ENCODE data around the gene PCDHGA10. TPM values are rescaled to one million over a fixed set of nuclear protein-coding genes. Genes with fewer than 3 reads are reported as not detected.
"Not testable (repeated sequence)": the region's sequence is repeated elsewhere in the genome, so short reads cannot be mapped to it uniquely, and the experiment has no call there.

PCDHGA10 gene
- total RNA-seq, 2 donors from 2014 or later, result 3.2 to 20.7 TPM

- peak; percentile 39 for TF ChIP-seq CTCF (conservative IDR thresholded peaks at IDR 0.05)
- Mint-ChIP-seq H3K36me3 (ENCODE audit: low read depth) (peaks cover 48% of the 10 kb centered on the region), H3K27me3 (ENCODE audit: insufficient read depth) (no peaks in the 10 kb centered on the region), H3K4me3 (peak within 1 kb of the TSS; percentile 26), H3K4me1 (no peaks in the 10 kb centered on the region), H3K9me3 (peaks cover 61% of the 10 kb centered on the region), H3K27ac (no peak within 1 kb of the TSS)
- Histone ChIP-seq H3K9ac (ENCODE audit: extremely low read depth, low read length, poor library complexity, severe bottlenecking) (no peak within 1 kb of the TSS), H3K9me3 (ENCODE audit: control insufficient read depth, low read length) (peaks cover 52% of the 10 kb centered on the region), H3K36me3 (ENCODE audit: control insufficient read depth, insufficient read depth, low read length) (no peaks in the 10 kb centered on the region), H3K4me3 (ENCODE audit: low read length) (no peak within 1 kb of the TSS), H3K4me1 (ENCODE audit: control insufficient read depth, insufficient read depth, low read length) (no peaks in the 10 kb centered on the region), H3K27ac (ENCODE audit: low read depth, low read length) (no peak within 1 kb of the TSS), H3K27me3 (ENCODE audit: control insufficient read depth, insufficient read depth, low read length, poor library complexity, severe bottlenecking) (no peaks in the 10 kb centered on the region)
- 93 to 96% methylated on average over 26 to 27 of the region's 27 CpGs for WGBS, 2 experiments (ENCODE audit: insufficient coverage in 1 of 2, insufficient read length in 1 of 2)
- no peak for DNase-seq
Measured at GRCh38 chr5:141373673-141374317, 39.0 kb upstream of the PCDHGA10 start, which contains the start of gene PCDHGA6. PCDHGA6 (plus strand) TSS chr5:141373891; CDS start chr5:141374084, 193 bp downstream.

GRCh38 chr5:141374627-141375026 is 38.2 kb upstream of the PCDHGA10 start:
- Mint-ChIP-seq H3K9me3 (peaks cover 60% of the 10 kb centered on the region), H3K27ac (no peak overlapping the region), H3K27me3 (ENCODE audit: insufficient read depth) (no peaks in the 10 kb centered on the region), H3K4me3 (no peak overlapping the region), H3K4me1 (no peaks in the 10 kb centered on the region), H3K36me3 (ENCODE audit: low read depth) (peaks cover 49% of the 10 kb centered on the region)
- peaks cover 52% of the 10 kb centered on the region for H3K9me3 ChIP-seq (ENCODE audit: control insufficient read depth, low read length)
- H3K27me3 ChIP-seq (ENCODE audit: control insufficient read depth, insufficient read depth, low read length, poor library complexity, severe bottlenecking), result no peaks in the 10 kb centered on the region
- no peak for DNase-seq
- WGBS, 2 experiments (ENCODE audit: insufficient coverage in 1 of 2, insufficient read length in 1 of 2), result 95 to 96% methylated on average over 11 to 14 of the region's 14 CpGs
- no peak overlapping the region for H3K9ac ChIP-seq (ENCODE audit: extremely low read depth, low read length, poor library complexity, severe bottlenecking)
- H3K4me1 ChIP-seq (ENCODE audit: control insufficient read depth, insufficient read depth, low read length), result no peaks in the 10 kb centered on the region
- H3K4me3 ChIP-seq (ENCODE audit: low read length), result no peak overlapping the region
- H3K27ac ChIP-seq (ENCODE audit: low read depth, low read length), result no peak overlapping the region
- no peaks in the 10 kb centered on the region for H3K36me3 ChIP-seq (ENCODE audit: control insufficient read depth, insufficient read depth, low read length)
- TF ChIP-seq CTCF (conservative IDR thresholded peaks at IDR 0.05), result no peak

GRCh38 chr5:141375444-141376155 is 37.2 kb upstream of the PCDHGA10 start:
- not testable (repeated sequence) for H3K27ac Mint-ChIP-seq; H3K27me3 Mint-ChIP-seq (ENCODE audit: insufficient read depth); H3K27me3 ChIP-seq (ENCODE audit: control insufficient read depth, insufficient read depth, low read length, poor library complexity, severe bottlenecking); H3K9ac ChIP-seq (ENCODE audit: extremely low read depth, low read length, poor library complexity, severe bottlenecking); H3K36me3 ChIP-seq (ENCODE audit: control insufficient read depth, insufficient read depth, low read length); H3K4me1 ChIP-seq (ENCODE audit: control insufficient read depth, insufficient read depth, low read length); DNase-seq; H3K4me1 Mint-ChIP-seq; H3K4me3 ChIP-seq (ENCODE audit: low read length); H3K27ac ChIP-seq (ENCODE audit: low read depth, low read length); H3K4me3 Mint-ChIP-seq
- peaks cover 48% of the 10 kb centered on the region for H3K9me3 ChIP-seq (ENCODE audit: control insufficient read depth, low read length)
- H3K9me3 Mint-ChIP-seq, result peaks cover 52% of the 10 kb centered on the region
- 88 to 96% methylated on average over 8 to 36 of the region's 48 CpGs for WGBS, 2 experiments (ENCODE audit: insufficient coverage in 1 of 2, insufficient read length in 1 of 2)
- peaks cover 42% of the 10 kb centered on the region for H3K36me3 Mint-ChIP-seq (ENCODE audit: low read depth)
- TF ChIP-seq CTCF (conservative IDR thresholded peaks at IDR 0.05), result peak; percentile 16

All from endodermal cell (in vitro differentiated cells).